Tibial nerve (tissue), 4 donors: ENCODE measurements around the gene TBC1D22A. TPM values are rescaled to one million over a fixed set of nuclear protein-coding genes. Genes with fewer than 3 reads are reported as not detected.
A peak's percentile ranks its signal among the peaks of the same experiment; 100 is the strongest.

Source experiments
- DNase-seq, 2 donors: peaks; one replicate each; pipeline ENCODE4 v3.0.0-alpha.2; 2019; ENCODE audit warnings: low spot score in 2 of 2
- H3K27ac ChIP-seq, 4 donors: fragments of 200-600 bp; sonication (generic) in 3 of 4; one replicate each; pipeline ENCODE4 v1.5.1; 2017 to 2019; ENCODE audit warnings: mild to moderate bottlenecking in 1 of 4
- H3K27me3 ChIP-seq, 2 donors: fragments of 200-600 bp; sonication (generic) in 1 of 2; one replicate each; pipeline versions ENCODE4 v1.5.1 to v1.6.0; 2017 to 2019
- H3K36me3 ChIP-seq, 3 donors: fragments of 200-600 bp; sonication (generic); one replicate each; pipeline ENCODE4 v1.5.1; 2018 to 2019
- H3K4me1 ChIP-seq, 4 donors: fragments of 200-600 bp; sonication (generic) in 3 of 4; one replicate each; pipeline ENCODE4 v1.5.1; 2017 to 2019
- H3K4me3 ChIP-seq, 4 donors: fragments of 200-600 bp; sonication (generic) in 3 of 4; one replicate each; pipeline ENCODE4 v1.5.1; 2017 to 2019; ENCODE audit warnings: mild to moderate bottlenecking in 1 of 4, moderate library complexity in 1 of 4
- H3K9me3 ChIP-seq, 4 donors: fragments of 200-600 bp; sonication (generic) in 3 of 4; one replicate each; pipeline ENCODE4 v1.5.1; 2017 to 2019
- CTCF ChIP-seq, 5 experiments: fragments of 200-600 bp in 3 of 5; fragments of 450-650 bp in 2 of 5; sonication (generic) in 3 of 5; IDR thresholded peaks; one replicate each; pipeline ENCODE4 v1.5.1; 2016 to 2019; ENCODE audit warnings: antibody characterized with exemption in 5 of 5, mild to moderate bottlenecking in 3 of 5, moderate library complexity in 2 of 5
- EP300 ChIP-seq, 2 donors: sonication (generic); formaldehyde crosslinking; IDR thresholded peaks; one replicate each; pipeline ENCODE4 v1.6.1; 2017; ENCODE audit warnings: antibody characterized with exemption in 2 of 2, mild to moderate bottlenecking in 1 of 2
- POLR2A ChIP-seq, 2 donors: fragments of 450-650 bp; IDR thresholded peaks; one replicate each; pipeline ENCODE4 v1.6.1; 2017; ENCODE audit warnings: antibody characterized with exemption in 2 of 2, mild to moderate bottlenecking in 2 of 2, moderate library complexity in 2 of 2
- WGBS, 2 donors: methylation state at CpG; one replicate each; pipeline ENCODE4 v1.1.5; 2018; 5-methylcytosine and 5-hydroxymethylcytosine counted together
- total RNA-seq, 4 donors: library from RNA; depleted of rRNA; stranded (reverse); fragments of >200 nt; gene quantifications; one replicate each; pipeline ENCODE4 v1.1.0, GENCODE V29; 2016

TBC1D22A gene
- total RNA-seq, 4 donors from 2014 or later = 27.3 to 35.4 (median 29.3) TPM

GRCh38 chr22:46968359-46968740 is 205.9 kb downstream of the TBC1D22A start:
- no peak for TF ChIP-seq POLR2A (IDR thresholded peaks at IDR 0.05)
- TF ChIP-seq EP300 (IDR thresholded peaks at IDR 0.05) = no peak
- TF ChIP-seq CTCF (IDR thresholded peaks at IDR 0.05) = no peak
- DNase-seq = no peak
- Histone ChIP-seq H3K36me3 (peaks cover 0 to 11% (median 0%) of the 10 kb centered on the region in 3 donors), H3K27ac (no peak overlapping the region), H3K4me1 (peaks cover 0 to 24% (median 0%) of the 10 kb centered on the region in 4 donors), H3K9me3 (no peaks in the 10 kb centered on the region), H3K27me3 (no peaks in the 10 kb centered on the region), H3K4me3 (no peak overlapping the region)
- 80 to 86% methylated on average over 26 to 27 of the region's 27 CpGs for WGBS, 2 donors

GRCh38 chr22:46968848-46969247 is 206.4 kb downstream of the TBC1D22A start:
- DNase-seq = no peak
- WGBS, 2 donors = 84% methylated on average over 6 of the region's 6 CpGs
- Histone ChIP-seq H3K9me3 (no peaks in the 10 kb centered on the region), H3K4me1 (peaks cover 0 to 22% (median 0%) of the 10 kb centered on the region in 4 donors), H3K36me3 (peaks cover 0 to 11% (median 0%) of the 10 kb centered on the region in 3 donors), H3K27me3 (no peaks in the 10 kb centered on the region), H3K4me3 (no peak overlapping the region), H3K27ac (no peak overlapping the region)
- TF ChIP-seq EP300 (IDR thresholded peaks at IDR 0.05) (no peak), POLR2A (IDR thresholded peaks at IDR 0.05) (no peak), CTCF (IDR thresholded peaks at IDR 0.05) (no peak)

GRCh38 chr22:46969491-46969890 is 207.0 kb downstream of the TBC1D22A start:
- 90 to 94% methylated on average over 4 of the region's 4 CpGs for WGBS, 2 donors
- H3K27ac ChIP-seq = no peak overlapping the region
- no peaks in the 10 kb centered on the region for H3K27me3 ChIP-seq
- no peak for DNase-seq
- H3K36me3 ChIP-seq = peaks cover 0 to 15% (median 0%) of the 10 kb centered on the region in 3 donors
- peaks cover 0 to 22% (median 0%) of the 10 kb centered on the region in 4 donors for H3K4me1 ChIP-seq
- H3K9me3 ChIP-seq = no peaks in the 10 kb centered on the region
- no peak for TF ChIP-seq POLR2A (IDR thresholded peaks at IDR 0.05)
- no peak for TF ChIP-seq CTCF (IDR thresholded peaks at IDR 0.05)
- no peak for TF ChIP-seq EP300 (IDR thresholded peaks at IDR 0.05)
- H3K4me3 ChIP-seq = no peak overlapping the region

- WGBS, 2 donors = 82 to 92% methylated on average over 6 of the region's 6 CpGs
- no peaks in the 10 kb centered on the region for H3K27me3 ChIP-seq
- peak overlapping the region in 1 of 4 donors; percentile 16 for H3K27ac ChIP-seq
- no peak overlapping the region for H3K4me3 ChIP-seq
- peaks cover 0 to 22% (median 0%) of the 10 kb centered on the region in 4 donors for H3K4me1 ChIP-seq
- no peak for TF ChIP-seq EP300 (IDR thresholded peaks at IDR 0.05)
- no peak for TF ChIP-seq CTCF (IDR thresholded peaks at IDR 0.05)
- TF ChIP-seq POLR2A (IDR thresholded peaks at IDR 0.05) = no peak
- DNase-seq = no peak
- H3K9me3 ChIP-seq = no peaks in the 10 kb centered on the region
- H3K36me3 ChIP-seq = peaks cover 0 to 20% (median 0%) of the 10 kb centered on the region in 3 donors
Measured at GRCh38 chr22:46969961-46970360, 207.5 kb downstream of the TBC1D22A start.

- H3K27ac ChIP-seq = peak overlapping the region in 2 of 4 donors; percentile 46 to 69
- TF ChIP-seq POLR2A (IDR thresholded peaks at IDR 0.05) = no peak
- TF ChIP-seq CTCF (IDR thresholded peaks at IDR 0.05) = no peak
- no peak for TF ChIP-seq EP300 (IDR thresholded peaks at IDR 0.05)
- WGBS, 2 donors = 90% methylated on average over 13 of the region's 13 CpGs
- no peak overlapping the region for H3K4me3 ChIP-seq
- H3K4me1 ChIP-seq = peaks cover 0 to 22% (median 0%) of the 10 kb centered on the region in 4 donors
- peaks cover 0 to 25% (median 0%) of the 10 kb centered on the region in 3 donors for H3K36me3 ChIP-seq
- H3K27me3 ChIP-seq = no peaks in the 10 kb centered on the region
- H3K9me3 ChIP-seq = no peaks in the 10 kb centered on the region
- DNase-seq = no peak
Measured at GRCh38 chr22:46970411-46971098, 208.1 kb downstream of the TBC1D22A start.
